Measurements from ENCODE around the gene PTPMT1.

- no peak for TF ChIP-seq EZH2 (IDR thresholded peaks at IDR 0.05)
- TF ChIP-seq CTCF (IDR thresholded peaks at IDR 0.05): no peak
- TF ChIP-seq EZH2phosphoT487 (IDR thresholded peaks at IDR 0.05): no peak
Measured at GRCh38 chr11:47560426-47560825, 5.0 kb upstream of the PTPMT1 start.

Data from neural progenitor cell (in vitro differentiated cells).